Measurements from ENCODE around the gene FADS1.
A peak's percentile ranks its signal among the peaks of the same experiment; 100 is the strongest.

Gene FADS1

DNA sequence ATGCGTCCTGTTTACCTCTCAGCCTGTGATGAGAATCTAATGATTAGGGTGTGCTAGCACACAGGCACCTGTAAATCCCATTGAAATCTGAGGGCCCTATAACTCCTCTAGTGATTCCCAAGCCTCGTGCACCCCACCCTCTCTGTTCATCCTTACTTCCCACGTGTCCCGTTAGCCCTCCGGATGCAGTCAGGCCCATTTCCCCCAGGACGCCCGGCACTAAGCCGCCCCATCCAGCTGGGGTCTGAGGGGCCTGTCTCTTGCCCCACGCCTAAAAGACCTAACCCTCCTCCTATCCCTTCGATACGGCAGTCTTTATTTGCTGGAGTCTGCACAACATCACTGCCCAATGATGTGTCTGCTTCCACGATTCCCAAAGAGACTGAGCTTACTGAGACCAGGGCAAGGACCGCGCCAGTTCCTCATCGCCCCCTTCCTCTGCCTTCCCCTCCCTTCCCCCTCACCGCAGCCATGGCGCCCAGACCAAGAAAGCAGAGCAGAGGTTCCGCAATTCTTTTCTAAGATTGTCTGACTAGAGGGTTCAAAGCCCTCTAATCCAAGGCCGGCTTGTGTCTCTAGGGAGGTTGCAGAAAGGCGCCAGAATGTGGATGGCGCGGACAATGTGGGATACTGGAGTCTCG lies 10.2 kb upstream of the FADS1 start:
- TF ChIP-seq POLR2A (IDR thresholded peaks at IDR 0.05; ENCODE audit: low read length) (no peak), GATA1 (IDR thresholded peaks at IDR 0.05; ENCODE audit: low read depth, low read length) (no peak)
- DNase-seq: no peak

DNA sequence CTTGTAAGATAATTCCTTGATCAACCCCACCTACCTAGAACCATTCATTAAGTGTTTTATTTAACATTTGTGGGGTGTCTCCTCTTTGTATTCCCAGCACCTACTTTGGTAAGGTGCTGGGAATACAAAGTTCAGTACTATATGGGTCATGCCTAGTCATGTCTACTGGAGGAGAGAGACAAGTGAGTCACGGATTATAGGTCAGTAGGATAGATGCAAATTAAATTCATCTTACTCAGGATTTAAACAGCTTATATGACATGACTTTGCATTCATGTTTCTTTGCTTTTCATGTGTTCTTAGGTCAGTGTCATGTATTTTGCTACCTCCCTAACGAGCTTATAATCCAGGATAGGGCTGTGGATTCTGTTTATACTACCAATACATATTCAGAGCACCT lies 3.4 kb upstream of the FADS1 start:
- TF ChIP-seq GATA1 (IDR thresholded peaks at IDR 0.05; ENCODE audit: low read depth, low read length) (no peak), POLR2A (IDR thresholded peaks at IDR 0.05; ENCODE audit: low read length) (no peak)
- peak in 1 of 2 experiments; percentile 52 for DNase-seq

DNA sequence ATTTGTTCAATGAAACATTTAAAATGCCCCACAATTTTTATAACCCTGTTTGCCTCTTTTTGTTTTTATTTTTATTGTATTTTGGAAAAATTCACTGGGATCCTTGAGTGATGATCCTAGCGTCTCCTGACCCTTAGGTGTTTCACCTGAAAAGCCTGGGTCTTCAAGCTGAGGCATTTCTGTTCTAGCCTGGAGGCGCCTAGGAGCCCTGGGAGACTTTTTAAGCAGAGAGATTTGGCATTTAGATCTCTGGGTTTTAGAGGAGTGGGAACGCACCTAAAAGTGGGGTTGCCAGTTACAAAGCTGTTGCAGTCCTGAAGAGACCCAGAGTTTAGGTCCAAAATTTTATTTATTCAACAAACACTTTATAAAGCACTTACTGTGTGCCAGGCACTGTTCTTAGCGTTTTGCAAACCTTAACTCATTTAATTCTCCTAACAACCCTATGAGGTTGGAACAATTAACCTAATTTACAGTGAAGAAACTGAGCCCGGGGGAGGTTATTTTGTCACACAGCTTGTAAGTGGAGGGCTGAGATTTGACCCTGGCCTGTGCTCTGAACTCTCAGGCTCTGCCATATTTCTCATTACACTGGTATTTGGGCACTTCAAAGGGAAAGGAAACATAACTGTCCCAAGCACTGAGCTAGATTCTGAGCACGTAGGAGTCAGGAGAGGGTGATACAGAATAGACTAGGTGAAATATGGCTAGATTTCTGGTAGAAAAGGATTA lies 834 bp upstream of the FADS1 start:
- DNase-seq: no peak

GRCh38 chr11:61815790-61816735 lies 740 bp downstream of the FADS1 start:
- DNase-seq: peak; percentile 77 to 79

More for the DNA sequence above, 834 bp upstream of the FADS1 start:
- TF ChIP-seq POLR2A (IDR thresholded peaks at IDR 0.05; ENCODE audit: low read length) (no peak), GATA1 (IDR thresholded peaks at IDR 0.05; ENCODE audit: low read depth, low read length) (no peak)

DNA sequence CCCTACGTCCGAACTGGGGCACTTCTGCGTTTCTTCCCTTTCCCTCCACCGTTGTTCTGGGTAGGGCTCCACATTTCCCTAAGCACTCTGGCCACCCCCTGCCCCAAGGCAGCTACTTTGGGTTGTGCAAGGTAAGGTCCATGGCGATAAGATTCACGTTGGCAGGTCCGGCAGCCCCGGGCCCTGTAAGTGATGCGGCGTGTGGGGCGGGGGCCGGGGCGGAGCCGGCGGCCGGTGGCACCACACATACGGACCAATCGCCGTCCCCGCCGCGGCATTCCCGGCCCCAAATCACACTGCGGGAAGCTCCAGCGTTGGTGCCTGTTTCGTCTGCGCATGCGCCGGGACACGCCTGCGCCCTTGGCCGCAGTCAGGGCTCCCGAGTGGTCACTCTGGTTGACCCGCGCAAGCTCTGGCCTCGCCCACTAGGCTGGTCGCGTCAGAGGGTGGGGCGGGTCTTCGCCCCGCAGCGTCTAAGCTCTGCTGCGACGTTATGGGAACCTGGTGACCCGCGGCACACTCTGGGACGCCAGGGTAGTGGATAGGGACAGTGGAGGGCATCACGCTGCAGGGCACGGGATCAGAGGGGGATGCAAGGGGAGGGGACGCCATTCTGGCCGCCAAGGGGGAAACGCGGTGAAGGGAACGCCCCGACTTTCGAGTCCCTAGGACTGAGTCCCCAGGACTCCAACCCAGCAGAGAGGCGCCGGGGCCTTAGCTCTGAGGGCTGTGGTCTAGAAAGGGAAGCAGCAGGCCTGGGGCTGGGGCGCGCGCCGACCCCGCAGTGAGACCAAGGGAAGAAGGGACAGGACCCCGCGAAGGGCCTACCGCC lies 1.6 kb downstream of the FADS1 start:
- DNase-seq: peak; percentile 86 to 88
- TF ChIP-seq GATA1 (IDR thresholded peaks at IDR 0.05; ENCODE audit: low read depth, low read length) (no peak), POLR2A (IDR thresholded peaks at IDR 0.05; ENCODE audit: low read length) (peak; percentile 92)

More at GRCh38 chr11:61815790-61816735, 740 bp downstream of the FADS1 start:
- TF ChIP-seq GATA1 (IDR thresholded peaks at IDR 0.05; ENCODE audit: low read depth, low read length) (no peak), POLR2A (IDR thresholded peaks at IDR 0.05; ENCODE audit: low read length) (no peak)

- peak; percentile 54 to 65 for DNase-seq
- TF ChIP-seq GATA1 (IDR thresholded peaks at IDR 0.05; ENCODE audit: low read depth, low read length) (no peak), POLR2A (IDR thresholded peaks at IDR 0.05; ENCODE audit: low read length) (no peak)
Observed at GRCh38 chr11:61814247-61814957, 2.4 kb downstream of the FADS1 start.

DNA sequence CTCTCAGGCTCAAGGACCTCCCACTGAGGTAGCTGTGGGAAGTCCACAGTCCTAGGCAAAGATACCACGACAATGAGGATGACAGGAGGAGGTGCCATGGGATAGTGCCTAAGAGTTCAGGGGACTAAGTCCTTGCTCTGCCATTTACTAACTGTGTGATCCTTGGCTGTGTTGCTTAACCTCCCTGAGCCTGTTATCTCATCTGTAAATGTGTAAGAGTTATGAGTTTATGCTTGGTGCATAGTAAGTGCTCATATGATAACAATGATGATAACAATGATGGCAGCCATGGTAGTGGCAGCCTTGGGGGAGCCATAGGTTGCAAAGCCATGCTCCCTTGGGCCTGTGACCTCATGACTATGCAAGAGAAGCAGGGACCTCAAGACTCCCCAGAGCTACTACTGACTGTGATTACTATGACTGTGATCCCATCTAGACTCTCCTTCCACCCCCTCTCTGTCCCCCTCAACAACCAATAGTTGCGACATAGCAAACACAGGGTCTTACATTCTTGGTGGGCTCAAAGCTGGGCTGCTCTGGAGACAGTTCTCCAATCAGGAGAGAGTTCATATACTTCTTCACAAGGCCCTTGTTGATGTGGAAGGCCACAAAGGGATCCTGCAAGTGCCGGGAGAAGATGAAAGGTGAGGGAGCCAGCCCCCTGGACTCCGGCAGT lies 3.9 kb downstream of the FADS1 start:
- peak in 1 of 2 experiments; percentile 31 for DNase-seq
- TF ChIP-seq POLR2A (IDR thresholded peaks at IDR 0.05; ENCODE audit: low read length): peak; percentile 39
- no peak for TF ChIP-seq GATA1 (IDR thresholded peaks at IDR 0.05; ENCODE audit: low read depth, low read length)

GRCh38 chr11:61811831-61812230 lies 5.0 kb downstream of the FADS1 start:
- TF ChIP-seq GATA1 (IDR thresholded peaks at IDR 0.05; ENCODE audit: low read depth, low read length): no peak
- no peak for TF ChIP-seq POLR2A (IDR thresholded peaks at IDR 0.05; ENCODE audit: low read length)
- DNase-seq: no peak

DNA sequence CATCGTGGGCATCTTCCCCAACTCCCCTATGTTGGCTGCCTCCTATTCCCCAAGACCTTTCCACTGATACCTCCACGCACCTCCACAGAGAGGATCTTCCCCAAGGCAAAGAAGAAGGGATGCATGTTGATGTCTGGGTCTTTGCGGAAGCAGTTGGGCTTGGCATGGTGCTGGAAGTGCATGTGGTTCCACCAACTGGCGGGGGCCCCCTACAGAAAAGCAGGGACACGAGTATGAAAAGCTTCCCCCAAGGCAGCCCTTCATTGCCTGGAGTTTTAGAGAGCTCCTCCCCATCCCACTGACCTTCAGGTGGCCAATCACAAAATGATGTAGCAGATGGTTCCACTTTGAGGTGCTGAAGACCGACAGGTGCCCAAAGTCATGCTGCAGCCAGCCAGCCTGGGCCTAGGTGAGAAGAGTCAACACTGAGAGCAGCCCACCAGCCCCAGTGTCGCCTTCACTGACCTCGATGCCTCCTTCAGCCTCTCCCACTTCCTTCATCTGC lies 6.1 kb downstream of the FADS1 start:
- no peak for DNase-seq

DNA sequence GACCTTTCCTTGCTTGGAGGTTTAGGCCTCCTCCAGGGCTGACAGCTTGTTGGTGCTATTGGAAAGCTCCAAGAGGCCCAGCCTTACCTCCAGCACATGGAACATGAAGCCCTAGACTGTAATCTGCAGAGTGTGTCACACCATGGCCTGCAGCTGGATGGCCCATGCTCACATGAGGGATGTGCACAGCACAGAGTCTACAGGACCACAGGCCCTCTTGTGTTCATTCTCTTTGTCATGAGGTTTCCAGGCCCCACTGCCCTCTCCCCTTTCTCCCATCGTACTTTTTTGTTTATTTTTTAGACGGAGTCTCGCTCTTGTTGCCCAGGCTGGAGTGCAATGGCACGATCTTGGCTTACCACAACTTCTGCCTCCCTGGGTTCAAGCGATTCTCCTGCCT lies 10.0 kb downstream of the FADS1 start:
- TF ChIP-seq POLR2A (IDR thresholded peaks at IDR 0.05; ENCODE audit: low read length): no peak
- TF ChIP-seq GATA1 (IDR thresholded peaks at IDR 0.05; ENCODE audit: low read depth, low read length): no peak
- no peak for DNase-seq

More for the DNA sequence above, 6.1 kb downstream of the FADS1 start:
- no peak for TF ChIP-seq GATA1 (IDR thresholded peaks at IDR 0.05; ENCODE audit: low read depth, low read length)
- TF ChIP-seq POLR2A (IDR thresholded peaks at IDR 0.05; ENCODE audit: low read length): no peak

DNA sequence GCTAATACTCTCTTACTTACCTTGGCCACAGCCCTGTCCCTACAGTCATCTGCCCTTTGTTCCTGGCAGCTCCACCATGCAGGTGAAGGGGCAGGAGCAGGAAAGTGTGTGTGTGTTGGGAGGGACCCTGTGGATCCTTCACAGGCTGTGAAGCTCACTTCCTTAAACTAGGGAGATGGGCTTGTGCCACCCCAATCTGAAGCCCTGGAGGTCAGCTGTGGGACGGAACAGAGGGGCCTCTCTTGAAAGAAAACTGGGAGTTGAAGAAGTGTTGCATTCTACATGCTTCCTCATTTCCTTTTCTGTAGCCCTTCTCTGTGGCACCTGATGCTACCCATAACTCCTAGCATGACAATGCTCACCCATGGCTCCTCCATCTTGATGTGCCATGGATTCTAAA lies 11.7 kb downstream of the FADS1 start:
- DNase-seq: no peak
- TF ChIP-seq GATA1 (IDR thresholded peaks at IDR 0.05; ENCODE audit: low read depth, low read length) (no peak), POLR2A (IDR thresholded peaks at IDR 0.05; ENCODE audit: low read length) (no peak)

Data from erythroblast (primary cell).